Sigmoid colon (tissue), 4 donors: ENCODE measurements around the gene TCF7L2.

ENCODE experiments used
- POLR2A ChIP-seq, 2 donors: fragments of 450-650 bp; IDR thresholded peaks; one replicate each; pipeline ENCODE4 v1.6.1; 2016; ENCODE audit warnings: antibody characterized with exemption in 2 of 2, mild to moderate bottlenecking in 2 of 2, moderate library complexity in 2 of 2
- POLR2AphosphoS5 ChIP-seq, 4 donors: sonication (generic); formaldehyde crosslinking; IDR thresholded peaks; one replicate each; pipeline ENCODE4 v1.6.1; 2017; ENCODE audit warnings: antibody characterized with exemption in 4 of 4
- TF ChIP-seq, protein P1 (sequence below), 4 experiments: fragments of 450-650 bp in 3 of 4; fragments of 200-600 bp in 1 of 4; IDR thresholded peaks; one replicate each; pipeline ENCODE4 v1.5.1; 2016 to 2019; ENCODE audit warnings: antibody characterized with exemption in 4 of 4, mild to moderate bottlenecking in 3 of 4, moderate library complexity in 2 of 4

GRCh38 chr10:112917681-112918080, 32.4 kb upstream of the TCF7L2 start:
- TF ChIP-seq, protein P1, sequence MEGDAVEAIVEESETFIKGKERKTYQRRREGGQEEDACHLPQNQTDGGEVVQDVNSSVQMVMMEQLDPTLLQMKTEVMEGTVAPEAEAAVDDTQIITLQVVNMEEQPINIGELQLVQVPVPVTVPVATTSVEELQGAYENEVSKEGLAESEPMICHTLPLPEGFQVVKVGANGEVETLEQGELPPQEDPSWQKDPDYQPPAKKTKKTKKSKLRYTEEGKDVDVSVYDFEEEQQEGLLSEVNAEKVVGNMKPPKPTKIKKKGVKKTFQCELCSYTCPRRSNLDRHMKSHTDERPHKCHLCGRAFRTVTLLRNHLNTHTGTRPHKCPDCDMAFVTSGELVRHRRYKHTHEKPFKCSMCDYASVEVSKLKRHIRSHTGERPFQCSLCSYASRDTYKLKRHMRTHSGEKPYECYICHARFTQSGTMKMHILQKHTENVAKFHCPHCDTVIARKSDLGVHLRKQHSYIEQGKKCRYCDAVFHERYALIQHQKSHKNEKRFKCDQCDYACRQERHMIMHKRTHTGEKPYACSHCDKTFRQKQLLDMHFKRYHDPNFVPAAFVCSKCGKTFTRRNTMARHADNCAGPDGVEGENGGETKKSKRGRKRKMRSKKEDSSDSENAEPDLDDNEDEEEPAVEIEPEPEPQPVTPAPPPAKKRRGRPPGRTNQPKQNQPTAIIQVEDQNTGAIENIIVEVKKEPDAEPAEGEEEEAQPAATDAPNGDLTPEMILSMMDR (IDR thresholded peaks at IDR 0.05) = no peak
- no peak for TF ChIP-seq POLR2AphosphoS5 (IDR thresholded peaks at IDR 0.05)
- TF ChIP-seq POLR2A (IDR thresholded peaks at IDR 0.05) = no peak
